Measurements from ENCODE around the gene PIK3R1.
A peak's percentile ranks its signal among the peaks of the same experiment; 100 is the strongest.

Gene PIK3R1

DNA sequence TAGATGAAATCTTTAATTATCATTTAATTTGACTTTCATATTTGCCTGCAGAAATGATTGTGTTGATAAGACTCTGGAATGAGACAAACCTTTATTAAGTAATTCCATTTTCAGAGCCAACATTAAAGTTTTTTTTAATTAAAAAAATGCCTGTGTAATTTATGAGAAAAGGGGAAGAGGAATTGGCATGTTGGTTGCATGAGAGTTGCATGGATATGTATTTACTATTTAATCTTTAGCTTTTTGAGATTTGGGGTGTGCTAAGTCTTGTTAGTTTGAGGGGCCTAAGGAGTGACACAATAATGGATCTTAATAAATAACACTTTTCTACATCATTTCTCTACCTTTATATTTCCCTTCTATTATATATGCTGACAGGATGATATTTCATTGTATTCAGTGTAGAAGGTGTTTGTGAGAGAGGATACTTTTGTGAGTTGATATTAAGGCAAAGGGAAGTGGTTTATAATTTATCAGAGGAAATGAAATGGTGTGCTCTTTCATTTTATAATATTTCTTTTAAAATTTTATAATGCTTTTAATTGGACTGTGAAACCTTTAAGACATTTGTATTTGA, 54.9 kb downstream of the PIK3R1 start:
- DNase-seq (ENCODE audit: low read depth in 2 of 2), result no peak

DNA sequence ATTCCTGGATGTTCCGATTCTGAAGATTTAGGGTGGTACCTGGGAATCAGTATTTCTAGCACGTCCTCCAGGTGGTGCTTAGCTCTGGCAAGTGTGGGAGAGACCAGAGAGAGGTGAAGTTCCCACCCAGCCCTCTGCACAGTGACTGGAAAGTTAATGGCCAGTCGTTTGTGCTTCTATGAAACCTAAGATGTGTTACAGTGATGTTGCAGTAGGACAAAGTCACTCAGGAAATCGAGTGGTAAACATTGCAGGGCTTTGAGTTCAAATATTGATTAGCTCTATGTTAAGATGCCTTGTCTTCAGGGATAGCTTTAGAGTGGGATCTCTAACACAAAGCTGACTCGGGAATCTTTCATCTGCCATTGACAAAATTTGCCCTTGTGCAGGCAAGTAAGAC, 55.6 kb downstream of the PIK3R1 start:
- DNase-seq (ENCODE audit: low read depth in 2 of 2), result no peak

DNA sequence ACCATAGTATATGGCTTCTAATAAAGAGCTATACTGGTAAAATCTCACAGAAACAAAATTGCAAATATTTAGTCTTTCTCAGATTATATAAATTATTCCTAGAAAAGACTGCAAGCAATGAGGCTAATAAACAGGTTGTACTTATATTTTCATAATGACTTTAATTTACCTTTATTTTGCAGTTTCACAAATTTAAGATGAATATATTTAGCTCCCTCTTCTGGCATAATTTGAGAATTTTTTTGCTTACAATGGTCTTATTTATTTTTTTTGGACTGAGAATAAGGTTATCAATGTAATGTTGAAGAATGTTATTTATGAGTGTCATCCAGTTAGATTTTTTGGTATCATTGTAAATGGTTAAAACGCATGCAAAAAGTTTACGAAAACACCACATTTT, 56.7 kb downstream of the PIK3R1 start:
- DNase-seq (ENCODE audit: low read depth in 2 of 2), result no peak

DNA sequence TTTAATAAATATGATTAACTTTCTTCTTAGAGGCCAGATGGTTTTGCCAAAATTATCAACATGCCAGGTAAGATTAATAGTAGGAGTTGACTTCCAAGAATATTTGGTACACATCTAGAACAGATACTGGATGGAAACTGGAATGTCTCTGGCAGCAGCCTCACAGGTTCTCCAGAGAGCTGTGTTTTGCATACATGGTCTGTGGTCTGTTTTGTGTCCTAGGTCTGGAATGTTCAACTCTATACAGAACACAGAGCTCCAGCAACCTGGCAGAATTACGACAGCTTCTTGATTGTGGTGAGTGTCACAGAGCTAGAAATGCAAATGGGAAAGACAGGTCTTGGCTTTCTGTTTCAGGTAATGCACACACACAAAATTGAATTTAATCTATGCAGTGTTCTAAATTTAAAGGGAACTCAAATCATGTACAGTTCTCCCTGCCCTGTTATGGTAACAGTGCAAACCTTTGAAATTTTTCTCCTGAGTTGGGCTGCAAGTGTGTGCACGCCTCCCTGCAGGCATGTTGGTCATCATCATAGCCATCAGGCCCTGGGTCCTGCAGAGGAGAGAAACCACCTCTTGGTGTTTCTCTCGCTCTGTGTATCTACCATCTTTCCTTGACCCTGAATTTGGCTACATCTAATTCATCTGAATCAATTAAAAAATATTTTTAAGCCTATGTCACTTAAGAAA, 58.3 kb downstream of the PIK3R1 start:
- DNase-seq (ENCODE audit: low read depth in 2 of 2), result no peak

GRCh38 chr5:68274847-68275651, 59.5 kb downstream of the PIK3R1 start:
- no peak for DNase-seq (ENCODE audit: low read depth in 2 of 2)

DNA sequence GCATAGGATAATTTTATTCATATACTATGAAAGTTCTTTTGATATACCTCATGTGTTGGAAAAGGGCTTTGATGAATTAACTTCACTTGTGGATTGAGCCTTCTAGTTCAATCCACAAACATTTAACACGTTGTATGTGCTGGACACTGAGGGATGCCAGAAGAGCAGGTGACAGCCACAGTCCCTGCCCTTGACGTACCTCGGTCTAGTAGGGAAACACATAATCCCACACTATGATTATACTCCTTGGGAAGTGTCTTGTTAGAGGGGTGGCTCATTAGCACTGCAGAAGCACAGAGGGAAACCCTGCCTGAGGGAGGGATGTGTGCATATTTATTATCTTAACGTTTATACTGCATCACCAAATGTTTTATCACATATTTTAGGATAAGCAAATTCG, 61.2 kb downstream of the PIK3R1 start:
- DNase-seq (ENCODE audit: low read depth in 2 of 2), result no peak

DNA sequence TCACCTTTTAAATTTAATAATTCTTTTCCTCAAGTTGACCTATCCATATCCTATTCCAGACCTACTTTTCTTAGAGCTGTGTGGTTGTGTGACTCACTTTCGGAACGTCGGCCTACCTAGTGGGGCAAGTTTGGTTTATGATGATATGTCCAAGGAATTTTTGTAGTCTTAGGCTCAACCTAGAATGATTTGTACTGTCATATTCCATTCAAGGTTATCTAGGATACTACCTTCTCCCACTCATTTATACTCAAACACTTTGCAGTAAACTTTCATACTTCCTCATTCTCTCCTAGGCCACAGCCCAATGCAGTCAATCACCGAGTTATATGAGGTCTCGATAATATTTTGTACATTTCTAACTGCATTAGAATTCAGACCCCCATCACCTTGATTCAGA, 61.9 kb downstream of the PIK3R1 start:
- DNase-seq (ENCODE audit: low read depth in 2 of 2), result no peak

GRCh38 chr5:68279984-68280383, 64.4 kb downstream of the PIK3R1 start:
- DNase-seq (ENCODE audit: low read depth in 2 of 2), result peak in 1 of 2 donors; percentile 17

- no peak for DNase-seq (ENCODE audit: low read depth in 2 of 2)
These were observed 66.4 kb downstream of the PIK3R1 start for GRCh38 chr5:68282001-68282400.

DNA sequence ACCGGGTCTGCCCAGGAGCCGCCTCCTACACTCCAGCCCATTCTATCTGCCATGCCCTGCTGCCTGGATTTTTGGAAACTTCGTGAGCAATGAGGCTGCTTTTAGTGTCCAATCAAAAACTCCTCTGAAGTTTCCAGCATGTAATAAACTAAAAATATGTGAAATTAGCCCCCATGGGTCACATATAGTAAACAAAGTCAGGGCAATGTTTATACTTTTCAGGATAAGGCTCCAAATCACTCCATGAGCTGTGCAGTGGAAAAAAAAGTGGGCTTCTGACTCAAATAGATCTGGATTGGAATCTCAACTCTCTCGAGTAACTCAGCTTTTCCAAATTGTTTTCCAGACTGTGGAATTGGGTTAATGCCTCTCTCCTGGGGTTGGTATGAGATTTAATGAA, 68.2 kb downstream of the PIK3R1 start:
- no peak for DNase-seq (ENCODE audit: low read depth in 2 of 2)

DNA sequence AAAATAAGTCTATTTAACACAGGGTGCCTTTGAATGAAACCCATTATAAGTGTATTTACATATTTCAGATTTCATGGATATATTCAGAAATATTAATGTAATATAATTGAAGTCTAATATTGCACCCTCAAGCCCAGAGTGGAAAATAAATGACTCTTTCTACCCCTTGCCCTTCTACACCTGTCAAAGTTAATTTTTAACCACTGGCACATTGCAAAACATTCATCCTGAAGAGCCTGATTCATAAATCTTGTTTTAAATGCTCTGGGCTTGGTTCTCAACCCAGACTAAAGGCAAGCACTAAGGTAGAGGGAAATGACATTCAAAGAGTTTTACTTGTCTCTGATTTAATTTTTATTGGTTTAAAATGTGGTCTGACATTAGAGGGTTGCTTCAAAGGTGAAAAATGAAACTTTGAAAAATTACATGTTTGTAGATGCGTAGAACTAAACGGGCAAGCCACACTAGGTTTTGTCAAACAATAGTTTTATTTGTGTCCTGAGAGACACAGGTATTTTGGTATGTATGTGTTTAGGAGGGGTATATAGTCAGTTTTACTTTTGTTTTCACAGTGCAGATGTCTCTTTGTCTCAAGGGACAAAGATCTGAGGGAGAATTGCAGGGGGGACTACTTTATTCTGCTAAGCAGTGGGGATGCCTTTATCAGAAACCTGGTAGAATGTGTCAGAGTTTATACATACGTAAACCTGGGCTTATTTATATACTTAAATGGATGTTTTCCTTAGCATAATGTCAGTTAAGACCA, 69.7 kb downstream of the PIK3R1 start:
- DNase-seq (ENCODE audit: low read depth in 2 of 2), result no peak

- DNase-seq (ENCODE audit: low read depth in 2 of 2), result no peak
These were observed 70.5 kb downstream of the PIK3R1 start for GRCh38 chr5:68285851-68286611.

DNA sequence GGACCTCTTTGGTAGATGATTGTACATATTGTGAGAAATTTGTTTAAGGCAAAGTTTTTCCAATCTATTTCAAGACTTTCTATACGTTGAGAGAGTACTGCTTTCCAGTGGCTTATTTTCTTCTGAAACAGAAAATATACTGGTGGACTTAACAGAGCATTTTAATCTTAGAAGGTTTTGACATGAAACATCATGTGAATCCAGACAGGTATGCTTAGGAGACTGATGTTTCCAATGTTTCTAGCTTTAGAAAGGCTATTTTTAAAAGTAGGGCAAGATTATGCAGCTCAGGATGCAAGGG, 71.0 kb downstream of the PIK3R1 start:
- DNase-seq (ENCODE audit: low read depth in 2 of 2), result no peak

- DNase-seq (ENCODE audit: low read depth in 2 of 2), result no peak
These were observed 72.0 kb downstream of the PIK3R1 start for GRCh38 chr5:68287631-68287975.

GRCh38 chr5:68287976-68288706, 72.6 kb downstream of the PIK3R1 start:
- peak in 1 of 2 donors; percentile 41 for DNase-seq (ENCODE audit: low read depth in 2 of 2)

DNA sequence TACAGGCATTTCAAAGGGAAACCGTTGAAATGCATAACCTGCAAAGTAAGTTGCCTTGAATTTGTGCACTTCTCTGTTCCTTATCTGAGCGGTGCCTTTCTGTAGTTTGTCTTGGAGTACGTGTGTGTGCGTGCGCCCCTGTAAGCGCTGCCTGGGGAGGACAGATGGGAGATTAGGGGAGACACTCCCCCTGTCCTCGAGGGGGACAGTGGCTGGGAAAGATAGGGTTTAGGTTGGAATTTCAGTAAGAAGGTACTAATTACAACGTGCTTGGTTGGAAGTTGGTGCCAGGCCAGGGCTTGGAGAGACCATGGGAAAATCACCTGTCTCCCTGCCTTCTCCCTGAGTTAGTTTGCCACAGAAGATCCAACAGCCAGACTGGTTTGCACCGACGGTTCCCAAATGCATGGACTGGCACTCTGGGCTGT, 73.2 kb downstream of the PIK3R1 start:
- DNase-seq (ENCODE audit: low read depth in 2 of 2), result no peak

GRCh38 chr5:68289498-68289897, 73.9 kb downstream of the PIK3R1 start:
- no peak for DNase-seq (ENCODE audit: low read depth in 2 of 2)

DNA sequence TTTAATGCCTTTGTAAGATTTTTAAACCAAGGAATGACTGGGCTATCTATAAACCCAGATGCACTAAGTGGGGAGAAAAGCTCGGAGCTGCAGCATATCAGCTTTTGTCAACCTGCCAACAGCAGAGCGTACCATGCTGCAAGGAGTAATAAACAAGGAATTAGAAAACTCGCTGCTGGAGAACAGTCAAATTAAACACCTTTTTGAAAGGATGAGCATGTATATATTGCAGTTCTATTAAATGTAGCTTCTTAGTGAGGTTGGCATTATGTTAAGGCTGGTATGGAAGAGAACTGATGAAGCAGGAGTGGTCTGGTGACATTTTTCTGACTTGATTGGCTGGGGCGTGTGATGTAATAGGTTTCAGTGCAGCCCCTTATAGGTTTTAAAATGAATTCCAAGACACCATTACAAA, 74.7 kb downstream of the PIK3R1 start:
- no peak for DNase-seq (ENCODE audit: low read depth in 2 of 2)

DNA sequence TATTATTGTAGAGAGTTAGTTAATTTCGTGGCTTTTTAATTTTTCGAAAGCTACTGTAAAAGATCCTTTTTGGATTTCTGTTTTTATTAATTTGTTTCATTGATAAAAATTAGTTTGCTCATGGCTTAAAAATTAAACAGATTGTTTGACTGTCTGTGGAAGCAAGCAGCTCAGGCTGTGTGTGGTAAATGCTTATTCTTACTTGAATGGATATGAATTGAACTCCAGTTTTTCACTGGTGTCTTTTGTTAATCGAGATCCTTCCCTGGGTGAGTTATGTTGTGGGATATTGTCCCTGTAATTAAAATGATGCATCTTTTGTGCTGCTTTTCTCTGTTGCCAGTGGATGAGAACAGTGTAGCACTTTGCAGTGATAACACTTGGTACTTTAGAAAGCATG, 75.3 kb downstream of the PIK3R1 start:
- no peak for DNase-seq (ENCODE audit: low read depth in 2 of 2)

- no peak for DNase-seq (ENCODE audit: low read depth in 2 of 2)
These were observed 76.8 kb downstream of the PIK3R1 start for GRCh38 chr5:68292316-68292715.

GRCh38 chr5:68295772-68296171, 80.2 kb downstream of the PIK3R1 start:
- DNase-seq (ENCODE audit: low read depth in 2 of 2), result no peak

All from stimulated activated CD8-positive, alpha-beta memory T cell treated with anti-CD3 and anti-CD28 coated beads, Interleukin-7, amount 100 ng/mL, for 4 hours (primary cell).